Body of pancreas (tissue), 4 donors: ENCODE data around the gene AKR1C2. TPM values are rescaled to one million over a fixed set of nuclear protein-coding genes. Genes with fewer than 3 reads are reported as not detected.
A peak's percentile ranks its signal among the peaks of the same experiment; 100 is the strongest.
"Not testable (repeated sequence)": the region's sequence is repeated elsewhere in the genome, so short reads cannot be mapped to it uniquely, and the experiment has no call there.

Experiments used
- ATAC-seq: fragments of 150-250 bp; one replicate; pipeline ENCODE4 v1.9.1; 2016
- DNase-seq, 4 donors: peaks; one replicate each; pipeline ENCODE4 v3.0.0-alpha.2; 2019
- H3K27ac ChIP-seq, 4 donors: fragments of 200-600 bp; sonication (generic); 1 replicate in 3 of 4; 2 replicates in 1 of 4; pipeline versions ENCODE4 v1.5.1 to v1.6.1; 2016 to 2019; ENCODE audit warnings: mild to moderate bottlenecking in 1 of 4, mixed read lengths in 1 of 4, moderate library complexity in 1 of 4
- H3K27me3 ChIP-seq, 2 donors: fragments of 200-600 bp; sonication (generic); one replicate each; pipeline ENCODE4 v1.6.0; 2016; ENCODE audit warnings: mild to moderate bottlenecking in 1 of 2
- H3K36me3 ChIP-seq, 2 donors: fragments of 200-600 bp; sonication (generic); replicated peaks in 1 of 2; 2 replicates each; pipeline ENCODE4 v1.5.1; 2016; ENCODE audit warnings: low read depth in 2 of 2; ENCODE audit not compliant: insufficient read depth in 1 of 2
- H3K4me1 ChIP-seq: fragments of 200-600 bp; sonication (generic); one replicate; pipeline ENCODE4 v1.6.0; 2016
- H3K4me3 ChIP-seq, 2 donors: fragments of 200-600 bp; sonication (generic); 1 replicate in 1 of 2; 2 replicates in 1 of 2; pipeline ENCODE4 v1.5.1; 2016 to 2019
- H3K9me3 ChIP-seq, 3 donors: fragments of 200-600 bp; sonication (generic); 1 replicate in 2 of 3; 2 replicates in 1 of 3; pipeline ENCODE4 v1.5.1; 2016
- POLR2A ChIP-seq, 3 donors: fragments of 450-650 bp; IDR thresholded peaks; one replicate each; pipeline ENCODE4 v1.6.1; 2016; ENCODE audit warnings: antibody characterized with exemption in 3 of 3, mild to moderate bottlenecking in 2 of 3
- WGBS, 2 donors: methylation state at CpG; one replicate each; pipeline ENCODE4 v1.1.5; 2017; 5-methylcytosine and 5-hydroxymethylcytosine counted together
- intact Hi-C: fragments of 100-400 bp; cut with DNase I; formaldehyde crosslinking; loops from one replicate; pipeline ENCODE4 v1.15.1; 2023
- total RNA-seq, 2 donors: library from RNA; depleted of rRNA; stranded (reverse); fragments of >200 nt; gene quantifications; one replicate each; pipeline ENCODE4 v1.1.0, GENCODE V29; 2016
- TF ChIP-seq, protein P1 (sequence below), 7 experiments: fragments of 450-650 bp in 4 of 7; fragments of 200-600 bp in 3 of 7; sonication (generic) in 3 of 7; IDR thresholded peaks; one replicate each; pipeline ENCODE4 v1.5.1; 2016 to 2019; ENCODE audit warnings: antibody characterized with exemption in 7 of 7

AKR1C2 gene
- total RNA-seq, 2 donors from 2014 or later, result 3.1 to 5.6 TPM

DNA sequence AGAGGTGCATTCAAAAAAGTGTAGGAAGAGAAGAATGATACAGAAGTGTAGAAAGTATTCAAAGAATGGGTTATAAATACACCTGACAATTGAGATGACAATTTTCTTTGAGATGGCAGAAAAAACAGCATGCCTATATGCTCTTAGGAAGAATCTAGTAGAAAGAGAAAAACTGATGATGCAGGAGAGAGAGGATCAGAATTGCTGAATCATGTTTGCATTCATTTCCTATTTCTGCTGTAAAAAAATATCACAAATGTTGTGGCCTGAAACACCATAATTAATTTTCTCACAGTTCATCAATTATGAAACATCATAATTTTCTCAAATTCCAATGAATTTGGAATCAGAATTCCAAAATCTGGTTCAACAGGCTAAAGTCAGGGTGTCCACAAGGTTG, 50.3 kb downstream of the AKR1C2 start:
- no peak for ATAC-seq
- Histone ChIP-seq H3K27me3 (no peaks in the 10 kb centered on the region), H3K4me3 (no peak overlapping the region), H3K27ac (no peak overlapping the region), H3K9me3 (no peaks in the 10 kb centered on the region), H3K36me3 (no peaks in the 10 kb centered on the region), H3K4me1 (peaks cover 15% of the 10 kb centered on the region)
- no peak for TF ChIP-seq POLR2A (IDR thresholded peaks at IDR 0.05)
- no peak for DNase-seq
- intact Hi-C loops, result no loop called here

DNA sequence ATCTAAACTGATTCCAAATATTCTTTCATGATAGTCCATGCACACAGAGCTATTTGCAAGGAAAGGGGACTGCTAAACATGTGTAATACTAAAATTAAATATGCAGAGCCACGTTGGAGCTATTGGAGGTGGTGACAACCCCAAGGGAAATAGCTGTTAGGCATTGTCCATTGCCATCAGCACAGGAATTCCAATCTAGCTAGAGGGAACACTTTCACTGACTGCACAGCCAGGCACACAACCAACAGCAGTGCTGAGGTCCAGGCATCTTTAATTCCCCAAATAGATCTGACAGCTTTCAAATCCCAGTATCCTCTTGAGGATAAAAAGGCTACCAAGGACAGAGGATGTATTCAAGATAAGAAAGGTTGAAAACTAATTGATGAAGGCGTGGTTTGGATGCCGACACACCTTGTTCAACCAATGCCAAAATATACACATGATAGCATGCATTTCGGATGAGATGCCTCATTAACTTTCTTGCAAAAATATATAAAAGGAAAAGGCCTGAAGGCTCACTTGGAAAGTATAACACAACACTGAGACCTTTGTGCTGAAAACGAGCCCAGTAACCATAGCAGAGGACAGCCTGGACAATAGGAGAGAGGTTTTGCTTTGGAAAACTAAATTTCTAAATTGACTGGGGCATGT, 52.0 kb downstream of the AKR1C2 start:
- DNase-seq, H3K4me3 ChIP-seq, H3K36me3 ChIP-seq, H3K27ac ChIP-seq, H3K27me3 ChIP-seq, ATAC-seq, H3K9me3 ChIP-seq, intact Hi-C loops: not testable (repeated sequence)
- WGBS, 2 donors, result 50 to 74% methylated on average over 3 to 5 of the region's 5 CpGs
- H3K4me1 ChIP-seq, result peaks cover 25% of the 10 kb centered on the region

GRCh38 chr10:4947635-4948596, 55.7 kb downstream of the AKR1C2 start:
- peaks cover 41% of the 10 kb centered on the region for H3K4me1 ChIP-seq
- DNase-seq (peak; percentile 52 to 73 (median 56)), ATAC-seq (peak; percentile 96)
- H3K27me3 ChIP-seq, result no peaks in the 10 kb centered on the region
- intact Hi-C loops, result no loop called here
- TF ChIP-seq, protein P1, sequence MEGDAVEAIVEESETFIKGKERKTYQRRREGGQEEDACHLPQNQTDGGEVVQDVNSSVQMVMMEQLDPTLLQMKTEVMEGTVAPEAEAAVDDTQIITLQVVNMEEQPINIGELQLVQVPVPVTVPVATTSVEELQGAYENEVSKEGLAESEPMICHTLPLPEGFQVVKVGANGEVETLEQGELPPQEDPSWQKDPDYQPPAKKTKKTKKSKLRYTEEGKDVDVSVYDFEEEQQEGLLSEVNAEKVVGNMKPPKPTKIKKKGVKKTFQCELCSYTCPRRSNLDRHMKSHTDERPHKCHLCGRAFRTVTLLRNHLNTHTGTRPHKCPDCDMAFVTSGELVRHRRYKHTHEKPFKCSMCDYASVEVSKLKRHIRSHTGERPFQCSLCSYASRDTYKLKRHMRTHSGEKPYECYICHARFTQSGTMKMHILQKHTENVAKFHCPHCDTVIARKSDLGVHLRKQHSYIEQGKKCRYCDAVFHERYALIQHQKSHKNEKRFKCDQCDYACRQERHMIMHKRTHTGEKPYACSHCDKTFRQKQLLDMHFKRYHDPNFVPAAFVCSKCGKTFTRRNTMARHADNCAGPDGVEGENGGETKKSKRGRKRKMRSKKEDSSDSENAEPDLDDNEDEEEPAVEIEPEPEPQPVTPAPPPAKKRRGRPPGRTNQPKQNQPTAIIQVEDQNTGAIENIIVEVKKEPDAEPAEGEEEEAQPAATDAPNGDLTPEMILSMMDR (IDR thresholded peaks at IDR 0.05), result peak in 1 of 7 experiments; percentile 9
- peak in 2 of 3 donors; percentile 18 to 44 for TF ChIP-seq POLR2A (IDR thresholded peaks at IDR 0.05)
- 20 to 36% methylated on average over 5 of the region's 5 CpGs for WGBS, 2 donors
- no peak overlapping the region for H3K4me3 ChIP-seq
- no peaks in the 10 kb centered on the region for H3K36me3 ChIP-seq
- H3K9me3 ChIP-seq, result no peaks in the 10 kb centered on the region
- H3K27ac ChIP-seq, result peak overlapping the region; percentile 68 to 88 (median 81)

- DNase-seq (no peak), ATAC-seq (peak; percentile 38)
- Histone ChIP-seq H3K27ac (peak overlapping the region; percentile 68 to 88 (median 81)), H3K27me3 (no peaks in the 10 kb centered on the region), H3K4me1 (peaks cover 41% of the 10 kb centered on the region), H3K36me3 (no peaks in the 10 kb centered on the region), H3K4me3 (no peak overlapping the region), H3K9me3 (no peaks in the 10 kb centered on the region)
- intact Hi-C loops, result no loop called here
- TF ChIP-seq, protein P1 (IDR thresholded peaks at IDR 0.05), result no peak
- no peak for TF ChIP-seq POLR2A (IDR thresholded peaks at IDR 0.05)
Measured at GRCh38 chr10:4947039-4947634, 56.5 kb downstream of the AKR1C2 start.

DNA sequence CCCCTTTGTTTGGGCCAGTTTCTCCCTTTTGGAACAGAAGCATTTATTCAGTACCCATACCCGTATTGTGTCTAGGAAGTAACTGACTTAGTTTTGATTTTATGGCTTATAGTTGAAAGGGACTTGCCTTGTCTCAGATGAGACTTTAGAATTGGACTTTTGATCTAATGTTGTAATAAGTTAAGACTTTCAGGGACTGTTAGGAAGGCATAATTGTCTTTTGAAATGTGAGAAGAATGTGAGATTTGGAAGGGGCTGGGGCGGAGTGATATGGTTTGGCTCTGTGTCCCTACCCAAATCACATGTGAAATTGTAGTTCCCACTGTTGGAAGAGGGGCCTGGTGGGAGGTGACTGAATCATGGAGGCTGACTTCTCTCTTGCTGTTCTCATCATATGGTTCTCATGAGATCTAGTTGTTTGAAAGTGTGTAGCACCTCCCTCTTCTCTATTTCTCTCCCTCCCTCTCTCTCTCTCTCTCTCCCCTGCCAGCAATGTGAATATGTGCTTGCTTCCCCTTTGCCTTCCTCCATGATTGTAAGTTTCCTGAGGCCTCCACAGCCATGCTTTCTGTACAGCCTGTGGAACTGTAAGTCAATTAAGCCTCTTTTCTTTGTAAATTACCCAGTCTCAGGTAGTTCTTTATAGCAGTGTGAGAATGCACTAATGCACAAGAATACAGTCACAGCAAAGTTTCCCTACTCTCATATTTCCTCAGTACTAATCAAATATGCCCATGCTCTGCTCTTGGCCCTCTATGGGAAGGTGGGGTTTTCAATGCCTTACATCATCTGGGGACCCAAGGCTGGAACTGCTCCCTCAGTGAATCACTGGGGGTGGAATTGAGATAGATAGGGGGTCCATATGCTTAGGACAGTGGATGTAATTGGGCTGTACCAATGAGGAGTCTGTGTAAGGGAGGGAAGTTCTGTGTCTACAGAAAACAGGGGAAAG, 57.6 kb downstream of the AKR1C2 start:
- TF ChIP-seq, protein P1 (IDR thresholded peaks at IDR 0.05), result no peak
- TF ChIP-seq POLR2A (IDR thresholded peaks at IDR 0.05), result no peak
- Histone ChIP-seq H3K27ac (peak overlapping the region in 3 of 4 donors; percentile 41 to 88 (median 83)), H3K4me3 (no peak overlapping the region), H3K36me3 (no peaks in the 10 kb centered on the region), H3K4me1 (peaks cover 41% of the 10 kb centered on the region), H3K9me3 (no peaks in the 10 kb centered on the region), H3K27me3 (no peaks in the 10 kb centered on the region)
- DNase-seq (no peak), ATAC-seq (no peak)
- 64 to 94% methylated on average over 2 of the region's 2 CpGs for WGBS, 2 donors
- intact Hi-C loops, result no loop called here
